Adrenal gland (tissue), 5 donors: ENCODE results near the gene PSIP1.
"Not testable (repeated sequence)": the region's sequence is repeated elsewhere in the genome, so short reads cannot be mapped to it uniquely, and the experiment has no call there.

Experiments
- CTCF ChIP-seq, 6 experiments: fragments of 450-650 bp in 4 of 6; fragments of 200-600 bp in 2 of 6; sonication (generic) in 1 of 6; IDR thresholded peaks; 1 replicate in 5 of 6; 2 replicates in 1 of 6; pipeline versions ENCODE4 v1.5.1 to v1.8.0; 2016 to 2021; ENCODE audit warnings: antibody characterized with exemption in 6 of 6, mild to moderate bottlenecking in 2 of 6, moderate library complexity in 1 of 6
- POLR2A ChIP-seq, 2 donors: fragments of 450-650 bp; IDR thresholded peaks; one replicate each; pipeline ENCODE4 v1.6.1; 2017; ENCODE audit warnings: antibody characterized with exemption in 2 of 2, mild to moderate bottlenecking in 2 of 2, moderate library complexity in 1 of 2
- donor health status: DM: no; HTN: no; CAD: no.

GRCh38 chr9:15527035-15527434 is 16.3 kb upstream of the PSIP1 start:
- not testable (repeated sequence) for TF ChIP-seq CTCF, POLR2A (IDR thresholded peaks at IDR 0.05)
